Fibroblast of skin of right quadriceps (primary cell): ENCODE data around the gene ACACB.

Experiments
- DNase-seq: peaks from one replicate; pipeline ENCODE4 v3.0.0-alpha.2; 2013

ACACB gene

DNA sequence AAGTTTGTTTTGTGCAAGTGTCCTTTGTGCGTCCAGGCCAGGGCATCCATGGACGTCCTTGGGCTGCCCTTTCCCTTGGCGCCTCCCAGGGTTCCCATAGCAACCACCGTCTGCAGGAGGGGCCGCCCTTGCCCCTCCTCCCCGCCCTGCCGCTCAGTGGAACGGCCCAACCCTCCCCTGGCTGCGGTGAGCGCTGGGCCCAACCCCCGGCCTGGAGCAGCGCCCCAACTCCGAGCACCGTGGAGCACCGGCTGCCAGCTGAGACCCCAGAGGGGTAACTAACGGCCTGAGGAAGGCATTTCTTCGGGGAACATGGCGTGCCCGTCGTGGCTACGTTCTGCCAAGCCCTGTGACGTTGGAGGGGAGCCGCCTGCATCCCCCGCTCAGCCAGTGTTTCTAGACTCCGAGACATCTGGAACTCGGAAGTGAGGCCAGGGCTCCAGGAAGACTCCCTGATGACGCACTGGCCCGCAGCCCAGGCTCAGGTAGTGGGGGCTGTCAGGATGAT lies 5.3 kb upstream of the ACACB start:
- DNase-seq, result peak; percentile 75

DNA sequence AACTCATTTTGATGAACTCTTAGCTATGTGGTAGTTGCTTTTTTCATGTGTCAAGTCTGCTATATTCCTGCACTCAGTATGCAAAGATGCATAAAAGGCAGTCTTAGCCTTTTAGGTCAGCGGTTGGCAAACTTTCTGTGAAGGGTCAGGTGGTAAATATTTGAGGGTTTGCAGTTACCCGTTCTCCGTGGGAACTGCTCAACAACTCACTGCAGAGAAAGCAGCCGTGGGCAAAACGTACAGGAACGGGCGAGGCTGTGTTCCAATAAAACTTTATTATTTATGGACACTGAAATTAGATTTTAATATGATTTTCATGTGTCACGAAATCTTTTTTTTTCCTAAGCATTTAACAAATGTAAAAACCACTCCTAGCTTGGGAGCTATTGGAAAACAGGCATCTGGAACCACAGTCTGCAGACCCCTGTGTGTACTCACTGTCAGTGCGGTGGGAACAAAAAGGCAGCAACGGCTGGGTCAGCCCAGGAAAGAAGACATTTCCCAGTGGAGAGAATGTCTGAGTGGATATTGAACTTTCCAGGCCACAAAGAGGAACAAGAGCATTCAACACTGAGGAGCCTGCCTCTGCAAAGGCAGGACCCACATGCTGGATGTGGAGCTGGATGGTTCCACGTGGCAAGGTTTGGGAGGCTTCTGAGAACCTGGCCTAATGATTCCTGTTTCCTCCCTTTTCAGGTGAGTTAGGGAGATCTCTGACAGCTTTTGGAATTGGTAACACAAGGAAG lies 3.5 kb upstream of the ACACB start:
- DNase-seq, result no peak

- no peak for DNase-seq
Measured at GRCh38 chr12:109113661-109114321, 2.6 kb upstream of the ACACB start.

- no peak for DNase-seq
Measured at GRCh38 chr12:109114644-109115043, 1.7 kb upstream of the ACACB start.

DNA sequence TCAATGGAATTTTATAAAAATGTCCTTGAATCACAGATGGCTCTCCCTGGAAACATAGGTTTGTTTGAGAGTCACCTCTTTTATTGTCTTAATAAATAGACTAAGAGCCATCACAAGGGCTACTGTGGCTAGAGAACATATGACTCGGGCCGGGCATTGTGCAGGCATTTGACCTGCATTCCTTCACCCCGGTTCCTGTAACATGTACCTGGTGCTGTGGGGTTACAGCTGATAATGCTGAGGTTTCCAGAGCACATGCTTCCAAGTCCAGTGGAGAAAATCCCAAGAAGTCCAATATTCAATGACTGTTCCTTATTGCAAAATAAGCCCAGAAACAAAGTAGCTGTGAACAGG lies 1.0 kb upstream of the ACACB start:
- DNase-seq, result no peak

DNA sequence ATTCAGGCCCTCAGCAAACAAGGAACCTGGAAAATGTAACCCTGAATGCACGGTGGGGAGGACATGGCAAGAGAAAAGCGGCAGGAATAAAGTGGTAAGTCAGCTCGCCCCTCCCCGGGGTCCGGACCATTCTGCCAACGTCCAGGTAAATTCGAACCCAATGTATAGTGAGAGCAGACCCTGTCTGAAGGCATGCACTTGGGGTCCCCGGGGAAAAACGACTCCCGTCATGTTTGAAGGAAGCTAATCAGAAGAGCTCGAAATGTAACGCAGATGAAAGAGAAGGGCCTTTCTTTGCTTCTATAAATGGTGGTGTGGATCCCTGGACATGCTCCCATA lies 193 bp downstream of the ACACB start:
- DNase-seq, result no peak

DNA sequence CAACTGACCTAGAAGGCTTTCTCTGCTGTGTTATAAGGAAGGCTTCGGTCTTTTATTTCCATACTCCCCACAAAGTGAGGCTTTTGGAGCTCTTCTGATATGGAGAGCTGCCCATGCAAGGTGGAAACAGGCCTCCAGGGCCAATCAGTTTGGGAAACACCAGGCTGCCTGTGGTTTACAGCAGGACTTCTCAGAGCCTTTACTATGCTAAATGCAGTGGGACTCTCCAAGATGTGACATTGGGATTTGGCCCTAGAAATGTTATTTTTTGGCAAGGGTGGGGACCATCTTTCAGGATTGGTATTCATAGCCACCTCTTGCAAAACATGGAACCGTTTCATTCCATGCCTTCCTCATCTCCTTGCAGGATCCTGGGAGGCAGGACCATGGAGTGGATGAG lies 3.7 kb downstream of the ACACB start:
- no peak for DNase-seq

GRCh38 chr12:109120557-109120956 lies 4.2 kb downstream of the ACACB start:
- no peak for DNase-seq

DNA sequence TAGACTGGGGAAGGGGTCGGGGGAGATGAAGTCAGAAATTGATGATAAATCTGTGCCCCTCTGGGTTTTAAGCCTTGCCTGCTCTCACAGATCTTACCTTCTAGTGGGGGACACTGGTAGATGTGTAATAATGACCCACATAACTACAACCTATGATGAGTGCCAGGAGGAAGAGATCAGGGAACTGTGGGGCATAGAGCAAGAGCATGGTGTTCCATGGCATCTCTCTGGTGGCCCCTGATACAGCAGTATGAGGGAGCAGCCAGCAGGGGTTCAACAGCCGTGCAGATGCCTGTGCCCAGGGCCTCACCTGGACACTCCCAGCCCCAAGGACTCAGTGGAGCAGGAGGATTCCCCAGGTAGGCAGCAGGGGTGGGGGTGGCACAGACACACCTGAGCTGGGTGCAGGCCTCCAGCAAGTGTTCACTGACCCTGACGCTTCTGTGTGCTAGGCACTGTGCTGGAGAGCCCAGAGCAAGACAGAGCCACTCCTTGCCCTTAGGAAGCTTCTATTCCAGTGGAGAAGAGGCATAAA lies 5.0 kb downstream of the ACACB start:
- DNase-seq, result no peak

DNA sequence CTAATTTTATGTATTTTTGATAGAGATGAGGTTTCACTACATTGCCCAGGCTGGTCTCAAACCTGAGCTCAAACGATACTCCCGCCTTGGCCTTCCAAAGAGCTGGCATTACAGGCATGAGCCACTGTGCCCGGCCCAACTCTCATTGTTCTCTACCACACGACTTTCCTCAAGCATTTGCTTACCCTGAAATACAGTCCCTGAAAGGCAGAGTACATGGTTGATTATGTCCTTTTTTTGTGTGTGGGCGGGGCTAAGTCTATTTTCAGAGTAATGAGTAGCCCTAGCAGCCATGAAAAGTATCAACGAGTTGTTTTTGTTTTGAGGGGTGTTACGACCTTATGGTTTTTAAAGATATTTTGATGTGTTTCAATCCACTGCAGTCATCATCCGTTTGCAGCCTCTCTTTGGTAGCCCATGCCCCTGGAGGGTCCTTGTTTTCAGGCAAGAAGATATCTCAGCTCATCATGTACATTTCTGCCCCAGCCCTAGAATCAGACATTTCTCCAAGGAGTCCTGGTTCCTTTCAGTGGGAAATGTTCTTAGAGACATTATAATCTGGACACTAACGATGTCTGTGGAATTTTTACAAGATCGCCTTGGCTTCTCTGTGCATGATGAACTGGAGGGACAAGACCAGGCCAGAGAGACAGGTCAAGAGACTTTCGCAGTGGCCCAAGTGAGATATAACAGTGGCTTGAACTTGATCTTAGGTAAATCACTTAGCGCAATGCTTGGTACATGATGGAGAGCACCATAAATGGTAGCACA lies 8.7 kb downstream of the ACACB start:
- no peak for DNase-seq

DNA sequence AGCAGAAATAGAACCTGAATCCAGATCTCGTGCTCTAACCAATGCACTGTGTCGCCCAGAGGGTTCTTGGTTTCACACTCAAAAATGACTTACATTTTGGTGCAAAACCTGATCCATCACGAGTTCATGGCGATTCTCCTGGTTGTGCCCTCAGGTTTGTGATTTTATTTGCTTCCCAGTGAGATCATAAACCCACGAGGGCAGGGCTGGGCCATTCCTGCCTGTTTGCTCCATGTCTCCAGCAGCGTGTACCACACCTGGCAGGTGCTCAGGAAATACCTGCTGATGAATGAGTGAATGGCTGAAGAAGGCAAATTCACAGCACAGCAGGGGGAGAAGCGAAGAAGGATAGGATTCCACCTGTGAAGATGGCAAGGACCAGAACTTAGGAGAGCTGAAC lies 9.4 kb downstream of the ACACB start:
- DNase-seq, result no peak

DNA sequence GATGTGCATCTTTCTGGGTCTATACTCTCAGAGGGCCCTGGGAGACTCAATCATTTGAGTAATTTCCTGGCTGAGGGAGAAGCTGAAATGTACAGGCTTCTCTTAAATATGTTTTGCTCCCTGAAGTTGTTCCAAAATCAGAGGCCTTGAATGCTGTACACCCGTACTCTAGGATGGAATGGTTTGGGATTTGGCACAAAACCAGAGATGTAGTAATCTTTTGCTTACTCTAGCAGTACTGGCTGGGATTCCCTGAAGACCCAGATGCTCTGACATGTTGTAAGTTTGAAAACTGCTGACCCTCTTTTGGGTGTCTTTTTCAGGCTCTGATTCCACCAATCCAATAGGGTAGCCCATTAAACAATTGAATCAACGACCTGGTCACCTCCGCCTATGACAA lies 10.4 kb downstream of the ACACB start:
- no peak for DNase-seq

- DNase-seq, result no peak
Measured at GRCh38 chr12:109127533-109128242, 11.3 kb downstream of the ACACB start.

- DNase-seq, result no peak
Measured at GRCh38 chr12:109130297-109131153, 14.1 kb downstream of the ACACB start.

GRCh38 chr12:109131154-109132050 lies 15.0 kb downstream of the ACACB start:
- no peak for DNase-seq

GRCh38 chr12:109134186-109134917 lies 18.0 kb downstream of the ACACB start:
- DNase-seq, result no peak

- DNase-seq, result no peak
Measured at GRCh38 chr12:109137055-109137454, 20.7 kb downstream of the ACACB start.

- DNase-seq, result no peak
Measured at GRCh38 chr12:109139360-109139759, 23.0 kb downstream of the ACACB start.

- no peak for DNase-seq
Measured at GRCh38 chr12:109139791-109140190, 23.4 kb downstream of the ACACB start.

- DNase-seq, result no peak
Measured at GRCh38 chr12:109140560-109140959, 24.2 kb downstream of the ACACB start.
